HG03139 (cell line): ENCODE measurements around the gene RAET1L.
"Not testable (repeated sequence)": the region's sequence is repeated elsewhere in the genome, so short reads cannot be mapped to it uniquely, and the experiment has no call there.

Experiments
- ATAC-seq: cut with Tn5 transposase; IDR thresholded peaks from one replicate; pipeline ENCODE4 v1.9.1; 2021; ENCODE audit not compliant: unreplicated experiment

The RAET1L gene

GRCh38 chr6:150025201-150025917 lies at the start of gene RAET1L:
Gene RAET1L, minus strand, starts transcription at chr6:150025532. Its CDS starts 61 bp downstream, at chr6:150025471.
- ATAC-seq = no peak

GRCh38 chr6:150075034-150075421 lies 49.7 kb upstream of the RAET1L start:
- ATAC-seq = no peak

- not testable (repeated sequence) for ATAC-seq
Observed at GRCh38 chr6:150074396-150075033, 49.2 kb upstream of the RAET1L start.

GRCh38 chr6:150072201-150072600 lies 46.9 kb upstream of the RAET1L start:
- ATAC-seq = no peak

- ATAC-seq = no peak
Observed at GRCh38 chr6:150070236-150070818, 45.0 kb upstream of the RAET1L start.

GRCh38 chr6:150069706-150070105 lies 44.4 kb upstream of the RAET1L start:
- no peak for ATAC-seq

- ATAC-seq = peak; percentile 74
Observed at GRCh38 chr6:150068720-150069648, 43.7 kb upstream of the RAET1L start, which contains the start of gene ULBP3. Gene ULBP3, minus strand, starts transcription at chr6:150069121. Its CDS starts 55 bp downstream, at chr6:150069066.

GRCh38 chr6:150068151-150068550 lies 42.8 kb upstream of the RAET1L start:
- no peak for ATAC-seq

GRCh38 chr6:150065083-150065482 lies 39.8 kb upstream of the RAET1L start:
- no peak for ATAC-seq

GRCh38 chr6:150063640-150064039 lies 38.3 kb upstream of the RAET1L start:
- no peak for ATAC-seq

- not testable (repeated sequence) for ATAC-seq
Observed at GRCh38 chr6:150059973-150060372, 34.6 kb upstream of the RAET1L start.

GRCh38 chr6:150058986-150059385 lies 33.7 kb upstream of the RAET1L start:
- no peak for ATAC-seq

- no peak for ATAC-seq
Observed at GRCh38 chr6:150058231-150058792, 33.0 kb upstream of the RAET1L start.

GRCh38 chr6:150057501-150057951 lies 32.2 kb upstream of the RAET1L start:
- no peak for ATAC-seq

- ATAC-seq = no peak
Observed at GRCh38 chr6:150056916-150057315, 31.6 kb upstream of the RAET1L start.

GRCh38 chr6:150056156-150056555 lies 30.8 kb upstream of the RAET1L start:
- no peak for ATAC-seq

GRCh38 chr6:150055131-150055530 lies 29.8 kb upstream of the RAET1L start:
- no peak for ATAC-seq

- ATAC-seq = no peak
Observed at GRCh38 chr6:150053450-150053849, 28.1 kb upstream of the RAET1L start.

- ATAC-seq = no peak
Observed at GRCh38 chr6:150050846-150051245, 25.5 kb upstream of the RAET1L start.

- ATAC-seq = no peak
Observed at GRCh38 chr6:150048099-150048498, 22.8 kb upstream of the RAET1L start.

- ATAC-seq = no peak
Observed at GRCh38 chr6:150046943-150047342, 21.6 kb upstream of the RAET1L start.
